ENCODE results near the gene KRTAP6-2.

KRTAP6-2 gene, protein sequence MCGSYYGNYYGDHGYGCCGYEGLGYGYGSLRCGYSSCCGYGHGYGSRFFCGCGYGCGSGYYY

DNA sequence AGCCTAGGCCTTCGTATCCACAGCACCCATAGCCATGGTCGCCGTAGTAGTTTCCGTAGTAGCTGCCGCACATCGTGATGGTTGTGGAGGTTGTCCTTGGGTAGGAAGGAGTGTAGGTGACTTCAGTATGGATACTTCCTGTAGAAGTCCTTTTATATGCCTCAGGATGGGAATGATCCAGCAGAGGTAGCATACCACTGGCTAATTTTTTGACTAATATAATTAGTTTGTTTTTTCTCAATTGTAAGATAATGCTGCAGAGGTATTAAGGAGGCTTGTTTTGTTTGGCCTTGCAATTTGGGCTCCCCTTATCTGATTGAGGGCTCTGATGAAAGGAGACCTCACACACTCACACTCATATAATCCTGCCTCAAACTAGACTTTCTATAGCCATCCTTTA, at the start of gene KRTAP6-2:
TSS of gene KRTAP6-2 (minus strand) at position 101 of the 400 bp plus-strand sequence. CDS start at position 73, 28 bp downstream.
- no peak for DNase-seq (ENCODE audit: low read depth)

DNA sequence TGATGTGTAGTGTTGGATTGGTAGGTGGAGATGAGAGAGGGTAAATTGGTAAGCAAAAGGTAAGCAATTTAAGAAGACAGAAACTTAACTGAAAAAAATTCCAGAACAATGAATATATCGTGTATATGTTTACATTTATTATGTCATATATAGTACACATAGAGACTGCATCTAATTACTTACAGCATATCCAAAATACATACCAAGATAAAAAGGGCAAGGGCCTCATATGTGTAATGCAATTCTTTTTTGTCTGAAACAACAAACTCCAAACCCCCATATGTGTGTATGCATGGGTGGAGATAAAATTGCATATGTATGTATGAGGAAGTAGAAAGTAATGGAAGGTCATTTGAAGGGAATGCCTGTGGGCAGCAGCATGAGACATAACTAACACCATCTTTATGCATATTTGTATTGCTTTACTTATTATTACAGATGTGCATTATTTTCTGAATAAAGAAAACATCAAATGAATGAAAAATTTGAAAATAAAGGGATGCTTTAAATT, 48.3 kb upstream of the KRTAP6-2 start:
- no peak for DNase-seq (ENCODE audit: low read depth)

DNA sequence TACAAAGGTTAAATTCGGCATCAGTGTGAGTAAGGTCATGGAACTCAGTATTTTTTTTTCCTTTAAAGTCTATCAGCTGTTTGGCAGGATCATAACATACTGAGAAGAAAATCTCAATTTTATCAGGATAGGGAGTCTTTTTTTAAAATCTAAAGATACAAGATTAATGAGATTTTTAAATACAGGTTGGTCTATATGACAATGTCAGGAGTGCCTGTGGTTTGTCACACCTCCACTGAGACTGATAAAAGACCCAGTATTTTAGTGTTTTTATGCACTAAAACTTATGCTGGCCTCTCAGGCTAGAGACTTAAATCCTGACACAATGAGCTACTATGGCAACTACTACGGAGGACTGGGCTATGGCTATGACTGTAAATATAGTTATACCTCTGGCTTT, 43.9 kb upstream of the KRTAP6-2 start, which contains the start of gene KRTAP20-3:
TSS of gene KRTAP20-3 (plus strand) at position 301 of the 400 bp plus-strand sequence.
- no peak for DNase-seq (ENCODE audit: low read depth)

DNA sequence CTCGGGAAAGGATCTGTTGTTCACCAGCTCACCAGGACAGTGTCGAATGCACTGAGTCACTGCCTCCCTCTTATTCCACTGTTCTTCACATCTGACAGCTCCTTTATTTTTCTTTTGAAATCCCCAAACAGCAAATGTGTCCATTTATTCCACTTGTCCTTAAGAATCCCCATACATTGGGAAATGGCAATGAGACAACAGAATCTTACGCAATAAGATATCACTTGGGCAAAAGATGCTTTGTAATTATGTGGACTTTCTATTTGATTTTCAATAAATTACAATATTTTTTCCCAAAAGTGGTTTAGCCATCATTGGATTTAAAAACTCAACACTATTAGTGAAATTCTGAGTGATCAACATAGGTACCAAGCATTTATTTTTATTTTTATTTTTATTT, 40.0 kb upstream of the KRTAP6-2 start:
- DNase-seq (ENCODE audit: low read depth): no peak

DNA sequence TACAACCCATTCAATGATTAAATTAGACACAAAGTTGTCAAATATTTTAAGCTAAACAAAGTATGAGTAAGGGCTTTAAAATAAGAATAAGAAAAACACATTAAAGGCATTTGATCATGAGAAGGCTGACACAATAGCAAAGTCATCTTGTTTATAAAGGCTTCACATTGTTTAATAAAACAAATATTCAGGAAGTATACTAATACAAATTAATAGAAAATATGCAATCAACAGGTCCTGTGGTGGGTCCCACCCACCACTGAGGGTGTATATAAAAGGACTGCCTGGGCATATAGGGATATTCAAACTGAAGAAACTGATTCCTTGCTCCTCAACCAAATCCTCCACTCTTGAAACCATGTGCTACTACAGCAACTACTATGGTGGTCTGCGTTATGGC, 36.2 kb upstream of the KRTAP6-2 start, which contains the start of gene KRTAP20-2:
TSS of gene KRTAP20-2 (plus strand) at position 301 of the 400 bp plus-strand sequence. CDS start at position 359, 58 bp downstream.
- no peak for DNase-seq (ENCODE audit: low read depth)

DNA sequence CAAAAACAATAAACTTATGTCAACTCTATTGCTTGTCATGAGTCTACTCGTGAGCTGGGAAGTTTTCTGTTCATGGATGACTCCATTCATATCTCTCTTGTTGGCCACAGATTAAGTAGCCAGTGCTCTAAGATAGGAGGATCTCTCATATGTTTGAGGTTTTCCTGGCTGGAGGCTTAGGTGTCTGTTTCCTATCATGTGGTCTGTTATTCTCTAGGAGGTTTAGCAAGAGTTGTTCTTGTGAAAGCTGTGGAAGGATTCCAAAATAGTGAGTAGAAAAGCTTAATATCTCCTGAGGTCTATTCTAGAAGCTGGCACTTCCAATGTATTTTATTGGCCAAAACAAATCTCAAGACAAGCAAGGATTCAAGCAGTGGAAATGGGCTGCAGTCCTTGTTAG, 30.5 kb upstream of the KRTAP6-2 start:
- no peak for DNase-seq (ENCODE audit: low read depth)

DNA sequence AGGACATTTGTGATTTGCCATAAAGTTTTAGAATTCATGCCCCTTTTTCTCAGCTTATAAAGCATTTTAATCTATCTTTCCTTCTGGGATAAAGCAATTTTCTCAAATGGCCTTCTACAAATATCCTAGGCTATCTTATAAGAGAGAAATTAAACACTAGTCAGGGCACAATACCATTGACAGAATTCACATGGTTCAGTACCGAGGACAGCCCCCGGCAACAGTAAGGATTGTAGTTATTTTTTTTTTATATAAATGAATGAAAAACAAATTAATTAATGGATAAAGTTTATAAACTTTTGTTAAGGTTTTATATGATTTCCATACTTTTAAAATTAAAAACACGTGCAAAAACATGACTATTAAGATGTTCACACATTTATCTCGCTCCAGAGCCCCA, 29.4 kb upstream of the KRTAP6-2 start:
- no peak for DNase-seq (ENCODE audit: low read depth)

DNA sequence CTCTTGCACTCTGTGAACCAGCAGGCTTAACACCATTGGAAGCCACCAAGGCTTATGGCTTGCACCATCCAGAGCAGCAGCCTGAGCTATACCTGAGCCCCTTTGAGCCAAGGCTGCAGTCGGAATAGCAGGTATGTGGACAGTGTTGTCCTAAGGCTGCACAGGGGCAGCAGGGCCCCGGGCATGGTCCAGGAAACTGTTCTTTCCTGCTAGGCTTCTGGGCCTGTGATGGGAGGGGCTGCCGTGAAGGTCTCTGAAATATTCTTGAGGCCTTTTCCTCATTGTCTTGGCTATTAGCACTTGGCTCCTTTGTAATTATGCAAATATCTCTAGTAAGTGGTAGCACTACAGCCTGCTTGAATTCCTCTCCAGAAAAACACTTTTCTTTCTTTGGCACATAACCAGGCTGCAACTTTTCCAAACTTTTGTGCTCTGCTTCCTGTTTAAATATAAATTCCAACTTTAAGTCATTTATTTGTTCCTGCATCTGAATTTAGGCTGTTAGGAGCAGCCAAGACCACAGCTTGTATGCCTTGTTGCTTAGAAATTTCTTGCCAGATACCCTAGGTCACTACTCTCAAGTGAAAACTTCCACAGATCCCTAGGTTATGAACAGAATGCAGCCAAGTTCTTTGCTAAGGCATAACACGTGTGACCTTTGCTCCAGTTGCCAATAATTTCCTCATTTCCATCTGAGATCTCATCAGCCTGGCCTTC, 26.9 kb upstream of the KRTAP6-2 start:
- no peak for DNase-seq (ENCODE audit: low read depth)

DNA sequence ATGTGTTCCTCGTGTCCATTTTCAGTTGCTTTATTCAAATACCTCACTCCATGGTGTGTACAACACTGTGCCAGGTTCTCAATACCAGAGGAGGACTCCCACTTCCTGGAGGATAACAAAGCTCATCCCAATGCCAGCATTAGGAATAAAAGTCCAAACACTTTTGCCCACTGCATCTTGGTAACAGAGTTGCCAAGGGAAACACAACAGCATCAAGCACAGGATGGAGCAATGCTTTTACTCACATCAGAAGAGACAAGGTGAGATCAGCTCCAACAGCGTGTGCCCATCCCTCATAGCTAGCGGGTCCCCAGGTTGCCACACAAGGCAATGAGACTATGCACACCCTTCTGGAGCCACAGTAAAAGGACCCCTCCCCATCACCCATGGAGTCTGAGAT, 24.7 kb upstream of the KRTAP6-2 start:
- no peak for DNase-seq (ENCODE audit: low read depth)

DNA sequence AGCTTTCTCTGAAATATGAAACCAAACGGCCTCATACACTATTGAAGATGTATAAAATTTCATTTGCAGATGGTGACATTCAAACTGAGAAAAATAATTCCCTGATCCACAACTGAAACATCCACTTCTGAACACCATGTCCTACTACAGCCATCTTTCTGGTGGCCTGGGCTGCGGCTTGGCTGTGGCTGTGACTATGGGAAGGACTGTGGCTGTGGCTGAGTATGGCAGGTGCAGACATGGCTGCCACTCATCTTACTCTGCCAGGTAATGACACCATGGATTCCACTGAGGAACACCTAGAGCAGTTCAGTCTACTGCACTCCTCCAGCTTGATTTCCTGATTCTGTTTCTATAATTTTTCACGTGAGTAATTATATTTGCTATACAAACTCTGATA, 21.8 kb upstream of the KRTAP6-2 start, which contains the start of gene KRTAP20-4:
TSS of gene KRTAP20-4 (plus strand) at position 106 of the 400 bp plus-strand sequence.
- DNase-seq (ENCODE audit: low read depth): no peak

DNA sequence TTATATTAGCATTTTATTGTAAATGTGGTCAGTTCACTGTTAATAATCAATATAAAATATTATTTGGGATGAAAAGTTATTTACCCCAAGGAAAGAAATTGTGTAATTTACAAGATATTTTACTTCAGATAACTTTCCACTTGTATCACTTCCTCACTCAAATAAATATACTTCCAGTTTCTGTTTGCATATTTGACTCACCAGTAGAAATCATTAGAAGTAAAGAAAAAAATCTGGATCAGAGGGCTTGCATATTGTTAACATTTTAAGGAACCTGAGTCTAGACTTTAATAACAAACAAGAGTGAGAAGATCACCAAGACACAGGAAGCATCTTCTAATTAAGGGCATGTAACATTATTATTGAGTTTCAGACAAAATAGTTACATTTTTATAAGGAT, 21.4 kb upstream of the KRTAP6-2 start:
- no peak for DNase-seq (ENCODE audit: low read depth)

DNA sequence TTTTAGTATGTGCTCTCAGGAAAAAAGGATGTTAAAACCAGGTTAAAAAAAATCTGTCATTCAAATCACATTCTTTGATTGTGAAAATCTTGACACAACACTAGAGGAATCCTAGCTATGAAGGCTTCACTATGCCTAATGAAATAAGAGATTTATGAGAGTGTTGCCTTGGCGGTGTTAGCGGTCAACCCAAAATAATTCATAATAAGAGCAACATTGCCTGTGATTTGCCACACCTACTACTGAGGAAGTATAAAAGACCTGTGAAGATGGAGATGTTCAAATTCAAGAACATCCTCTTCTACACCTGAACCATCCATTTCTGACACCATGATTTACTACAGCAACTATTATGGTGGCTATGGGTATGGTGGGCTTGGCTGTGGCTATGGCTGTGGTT, 17.4 kb upstream of the KRTAP6-2 start, which contains the start of gene KRTAP20-1:
TSS of gene KRTAP20-1 (plus strand) at position 301 of the 400 bp plus-strand sequence. CDS start at position 331, 30 bp downstream.
- no peak for DNase-seq (ENCODE audit: low read depth)

DNA sequence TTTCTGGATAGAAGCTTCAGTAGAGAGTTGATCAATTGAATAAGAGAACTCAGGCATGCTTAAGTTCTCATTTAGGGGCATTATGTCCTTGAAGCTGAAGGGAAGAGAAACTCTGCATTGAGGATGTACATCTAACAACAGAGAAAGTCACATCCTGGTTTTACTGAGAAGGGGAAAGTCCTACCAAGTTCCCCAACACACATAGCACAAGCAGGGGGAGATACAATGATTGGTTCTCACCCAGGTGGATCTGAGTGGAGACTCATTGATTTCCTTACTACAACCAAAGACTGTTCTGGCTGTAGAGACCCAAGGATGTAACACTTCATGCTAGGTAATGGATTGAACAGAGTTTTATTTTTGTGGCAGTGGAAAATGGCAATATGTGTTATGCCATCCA, 16.5 kb upstream of the KRTAP6-2 start:
- DNase-seq (ENCODE audit: low read depth): no peak

DNA sequence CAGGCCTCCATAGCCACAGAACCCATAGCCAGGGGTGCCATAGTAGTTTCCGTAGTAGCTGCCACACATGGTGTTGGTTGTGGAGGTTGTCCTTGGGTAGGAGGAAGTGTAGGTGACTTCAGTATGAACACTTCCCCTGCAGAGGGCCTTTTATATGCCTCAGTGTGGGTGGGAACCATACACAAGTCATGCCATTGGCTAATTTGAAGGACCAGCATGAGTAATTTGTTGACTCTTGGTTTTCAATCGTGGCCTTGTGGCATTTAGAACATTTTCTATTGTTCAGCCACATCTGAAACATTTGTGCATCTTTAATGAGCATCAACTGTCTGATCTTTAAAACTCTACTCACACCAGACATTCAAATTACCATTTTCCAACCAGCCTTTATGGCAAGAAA, 15.1 kb upstream of the KRTAP6-2 start, which contains the start of gene KRTAP6-1:
TSS of gene KRTAP6-1 (minus strand) at position 95 of the 400 bp plus-strand sequence. CDS start at position 69, 26 bp downstream.
- DNase-seq (ENCODE audit: low read depth): no peak

DNA sequence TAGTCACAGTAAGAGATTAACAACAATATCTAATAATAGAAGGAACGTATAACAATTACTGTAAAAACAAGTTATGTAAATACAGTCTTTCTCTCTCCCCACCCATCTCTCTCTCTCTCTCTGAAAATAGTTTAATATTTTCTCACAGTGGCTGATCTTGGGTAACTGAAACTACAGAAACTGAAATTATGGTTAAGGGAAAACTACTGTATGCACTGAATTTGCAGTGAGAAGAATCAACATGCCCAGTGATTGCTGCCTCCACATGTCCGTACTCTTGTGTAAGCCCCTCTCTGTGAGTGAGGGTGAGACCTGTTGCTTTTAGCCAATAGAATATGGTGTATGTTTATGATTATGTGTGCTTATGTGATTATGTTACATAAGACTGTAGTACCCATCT, 13.4 kb upstream of the KRTAP6-2 start:
- no peak for DNase-seq (ENCODE audit: low read depth)

DNA sequence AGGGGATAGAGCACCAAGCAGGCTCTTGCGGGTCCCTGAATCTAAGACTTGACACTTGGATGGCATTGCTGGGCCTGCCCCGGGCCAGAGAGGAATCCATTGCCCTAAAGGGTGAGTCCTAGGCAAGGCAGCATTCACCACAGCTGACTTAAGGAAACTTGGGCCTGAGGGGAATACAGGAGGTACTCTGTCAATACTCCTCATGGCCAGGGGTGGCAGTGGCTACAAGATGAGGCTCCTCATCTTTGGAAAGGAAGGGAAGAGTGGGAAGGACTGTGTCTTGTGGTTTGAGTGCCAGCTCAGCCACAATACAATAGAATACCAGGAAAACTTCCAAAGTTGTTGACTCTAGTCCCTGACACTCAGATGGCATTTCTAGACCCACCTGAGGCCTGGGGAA, 7.3 kb upstream of the KRTAP6-2 start:
- DNase-seq (ENCODE audit: low read depth): no peak

DNA sequence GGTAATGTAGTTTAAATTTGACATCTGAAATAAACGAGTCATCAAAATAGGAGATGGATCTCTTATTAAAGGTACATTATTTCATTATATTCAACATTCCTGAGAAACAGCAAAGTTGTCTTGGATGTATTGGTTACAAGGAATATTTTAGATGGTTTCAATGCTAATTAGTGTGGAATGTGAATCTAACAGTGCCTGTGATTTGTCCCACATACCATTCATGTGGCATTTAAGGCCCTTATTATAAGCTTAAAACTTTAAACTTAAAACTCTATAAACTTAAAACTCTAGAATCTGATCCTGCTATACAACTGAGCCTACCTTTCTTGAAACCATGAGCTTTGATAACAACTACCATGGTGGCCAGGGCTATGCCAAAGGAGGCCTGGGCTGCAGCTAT, 2.1 kb upstream of the KRTAP6-2 start, which contains the start of gene KRTAP22-1:
TSS of gene KRTAP22-1 (plus strand) at position 301 of the 400 bp plus-strand sequence.
- no peak for DNase-seq (ENCODE audit: low read depth)

DNA sequence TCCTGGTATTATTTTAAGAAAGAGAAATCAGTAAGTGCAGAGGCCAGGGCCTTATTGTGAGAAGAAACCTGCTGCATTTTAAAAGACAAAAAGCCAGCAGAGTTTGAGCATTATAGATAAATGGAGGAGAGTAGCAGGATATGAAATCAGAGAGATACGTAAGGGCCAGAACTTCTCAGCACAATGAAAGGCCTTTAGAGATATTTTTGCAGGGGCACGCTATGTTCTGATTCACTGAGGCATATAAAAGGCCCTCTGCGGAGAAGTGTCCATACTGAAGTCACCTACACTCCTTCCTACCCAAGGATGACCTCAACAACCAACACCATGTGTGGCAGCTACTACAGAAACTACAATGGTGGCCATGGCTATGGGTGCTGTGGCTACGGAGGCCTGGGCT, 6.6 kb downstream of the KRTAP6-2 start, which contains the start of gene KRTAP6-3:
TSS of gene KRTAP6-3 (plus strand) at position 301 of the 400 bp plus-strand sequence. CDS start at position 307, 6 bp downstream.
- no peak for DNase-seq (ENCODE audit: low read depth)

DNA sequence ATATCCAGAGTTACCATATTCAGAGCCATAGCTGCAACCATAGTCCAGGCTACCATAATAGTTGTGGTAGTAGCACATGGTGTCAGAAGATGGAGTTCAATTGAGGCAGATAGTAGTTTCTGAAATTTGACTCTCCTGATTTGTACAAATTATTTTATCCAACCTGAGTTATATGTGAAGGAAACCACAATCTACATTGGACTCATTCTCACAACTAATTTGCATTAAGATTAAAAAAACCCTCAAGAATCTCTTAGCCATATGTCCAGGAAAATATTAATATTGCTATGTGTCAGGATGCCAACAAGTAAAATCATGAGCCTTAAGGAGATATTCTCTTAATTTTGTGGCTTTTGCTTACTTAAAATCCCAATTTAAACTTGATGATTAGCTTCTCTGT, 8.4 kb downstream of the KRTAP6-2 start, which contains the start of gene KRTAP22-2:
TSS of gene KRTAP22-2 (minus strand) at position 101 of the 400 bp plus-strand sequence.
- no peak for DNase-seq (ENCODE audit: low read depth)

DNA sequence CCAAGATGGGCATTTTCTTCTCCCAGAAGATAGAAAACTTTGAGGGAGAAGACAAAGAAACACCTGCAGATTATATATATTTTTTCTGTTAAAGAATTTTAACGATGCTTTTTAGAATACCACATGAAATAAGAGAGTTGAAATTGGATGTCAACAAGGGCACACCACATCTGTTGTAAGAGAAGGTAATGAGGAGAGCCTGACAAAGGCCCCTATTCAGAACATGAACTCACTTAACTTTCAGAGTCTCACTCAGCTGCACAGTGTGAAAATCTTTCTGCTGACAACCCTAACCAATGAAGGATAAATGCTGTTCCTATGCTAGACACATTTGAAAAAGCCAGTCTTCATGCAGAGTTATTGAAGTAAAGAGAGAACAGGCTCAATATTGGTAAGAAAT, 15.8 kb downstream of the KRTAP6-2 start:
- DNase-seq (ENCODE audit: low read depth): no peak

DNA sequence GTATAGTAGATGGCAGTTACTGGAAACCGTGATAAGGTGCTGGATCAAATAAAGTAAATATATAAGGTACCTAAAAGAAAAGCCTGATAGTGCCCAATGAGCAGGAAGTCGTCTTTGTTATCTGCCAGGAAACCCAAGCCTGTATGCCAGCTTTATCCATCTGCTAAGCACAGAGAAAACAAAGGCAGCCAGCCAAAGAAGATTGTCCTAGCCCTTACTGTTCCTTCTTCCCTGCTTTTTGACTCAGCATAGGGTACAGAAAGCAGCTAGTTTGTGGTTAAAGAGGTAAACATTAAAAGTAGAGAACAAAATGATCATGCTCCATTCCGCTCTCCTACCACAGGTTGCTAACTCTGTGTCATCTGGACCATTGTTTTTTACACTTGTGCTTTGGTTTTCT, 18.6 kb downstream of the KRTAP6-2 start:
- no peak for DNase-seq (ENCODE audit: low read depth)

DNA sequence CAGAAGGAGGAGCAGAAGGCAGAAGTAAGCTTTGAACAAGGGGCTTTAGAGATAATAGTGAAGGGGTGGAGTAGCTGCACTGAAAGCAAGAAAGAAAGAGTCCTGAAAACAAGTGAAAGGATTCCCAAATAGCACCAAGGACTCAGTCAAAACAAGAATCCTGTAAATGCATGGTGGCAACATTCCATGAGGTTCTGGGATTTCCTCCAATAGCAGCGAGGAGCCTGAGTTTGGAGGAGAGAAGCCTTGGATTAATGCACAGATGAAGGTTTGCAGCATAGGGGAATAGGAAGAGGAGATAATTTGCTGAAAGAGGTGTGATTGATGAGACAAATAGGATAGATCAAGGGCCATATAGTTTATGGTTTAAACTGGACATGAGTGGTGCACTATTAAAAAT, 19.4 kb downstream of the KRTAP6-2 start:
- no peak for DNase-seq (ENCODE audit: low read depth)

DNA sequence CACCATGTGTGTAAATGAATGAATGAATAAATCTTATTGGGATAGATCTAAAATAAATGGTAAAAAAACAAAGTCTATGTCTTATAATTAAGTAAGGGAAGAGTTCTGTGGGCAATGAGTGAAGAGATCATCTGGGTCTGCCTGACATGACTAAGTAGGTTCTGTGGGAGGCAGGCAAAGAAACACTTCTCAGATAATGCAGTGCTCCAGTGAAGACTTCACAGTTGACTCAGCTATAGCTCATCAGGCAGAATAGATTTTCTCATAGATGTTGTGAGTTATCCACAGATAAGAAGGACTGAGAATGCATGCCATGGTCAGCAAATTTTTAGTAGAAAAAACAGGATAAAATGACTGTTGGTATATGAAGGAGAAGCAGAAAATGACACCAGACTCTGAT, 20.9 kb downstream of the KRTAP6-2 start:
- DNase-seq (ENCODE audit: low read depth): no peak

Measured in stimulated activated CD8-positive, alpha-beta memory T cell treated with anti-CD3 and anti-CD28 coated beads, Interleukin-12 subunit alpha, Interleukin-12 subunit beta, amount 100 ng/mL, for 4 hours (primary cell).